GM12878 (cell line): ENCODE measurements around the gene NAAA. TPM values are rescaled to one million over a fixed set of nuclear protein-coding genes. Genes with fewer than 3 reads are reported as not detected.

ENCODE experiments used
- ATAC-seq: fragments of 200-7000 bp; cut with Tn5 transposase; 3 replicates; pipeline ENCODE4 v1.9.1; 2020; ENCODE audit warnings: mild to moderate bottlenecking, moderate library complexity
- BruUV-seq: library from RNA; stranded (reverse); fragments of 400-500 nt; replicated peaks from 2 replicates; lab custom pipeline; 2021; lab: Mats Ljungman, UMichigan
- CTCF ChIA-PET: fragments of 300-600 bp; sonication (Branson Sonifier 250); formaldehyde crosslinking; extraction: SDS; loops from one replicate; lab custom pipeline; 2021; ENCODE audit warnings: inconsistent platforms; lab: Yijun Ruan, JAX
- POLR2A ChIA-PET: fragments of 350-600 bp; formaldehyde crosslinking; extraction: SDS; loops from one replicate; lab custom pipeline; 2021; ENCODE audit warnings: inconsistent platforms; lab: Charles Lee
- RAD21 ChIA-PET: fragments of 300-600 bp; sonication (Branson Sonifier 250); formaldehyde crosslinking; loops from one replicate; lab custom pipeline; 2023; ENCODE audit warnings: antibody characterized with exemption; ENCODE audit not compliant: unreplicated experiment; lab: Charles Lee
- SMC1A ChIA-PET: fragments of 300-600 bp; sonication (Branson Sonifier 250); formaldehyde crosslinking; loops from one replicate; lab custom pipeline; 2023; ENCODE audit not compliant: unreplicated experiment, uncharacterized antibody; lab: Charles Lee
- DNase-seq: peaks from one replicate; pipeline ENCODE4 v3.0.0-alpha.2; 2011; ENCODE audit warnings: low read depth, low spot score
- FAIRE-seq: peaks from 3 replicates; lab custom pipeline; 2011; peaks lifted over from hg19 to GRCh38; lab: Jason Lieb, UNC
- H2AFZ ChIP-seq: 2 replicates; pipeline ENCODE4 v1.6.0; 2011; ENCODE audit warnings: low read depth, low read length, control low read depth; ENCODE audit not compliant: control insufficient read depth
- H3K27ac ChIP-seq: 2 replicates; pipeline ENCODE4 v1.5.1; 2011; ENCODE audit warnings: control low read depth; ENCODE audit not compliant: control insufficient read depth, insufficient read depth
- H3K27me3 ChIP-seq, 2 experiments: replicated peaks in 1 of 2; 2 replicates each; pipeline versions ENCODE4 v1.6.0 to v1.6.1; 2011; ENCODE audit warnings: low read length in 1 of 2; ENCODE audit not compliant: control insufficient read depth in 2 of 2, insufficient read depth in 2 of 2
- H3K36me3 ChIP-seq, 2 experiments: 2 replicates each; pipeline ENCODE4 v1.5.1; 2011; ENCODE audit warnings: low read length in 1 of 2; ENCODE audit not compliant: control insufficient read depth in 2 of 2, insufficient read depth in 2 of 2
- H3K4me1 ChIP-seq: 2 replicates; pipeline ENCODE4 v1.6.1; 2011; ENCODE audit warnings: mild to moderate bottlenecking, low read length, moderate library complexity, mixed read lengths; ENCODE audit not compliant: control insufficient read depth, insufficient read depth
- H3K4me2 ChIP-seq: 2 replicates; pipeline ENCODE4 v1.6.0; 2011; ENCODE audit warnings: control low read depth; ENCODE audit not compliant: control insufficient read depth, insufficient read depth
- H3K4me3 ChIP-seq: fragments of 200-600 bp; sonication (generic); 2 replicates; pipeline ENCODE4 v1.5.1; 2016
- H3K79me2 ChIP-seq: 2 replicates; pipeline ENCODE4 v1.6.0; 2011; ENCODE audit warnings: low read length; ENCODE audit not compliant: control insufficient read depth, insufficient read depth
- H3K9ac ChIP-seq: 2 replicates; pipeline ENCODE4 v1.8.0; 2011; ENCODE audit warnings: low read length, control low read depth, mixed read lengths; ENCODE audit not compliant: control insufficient read depth, insufficient read depth
- H3K9me3 ChIP-seq: replicated peaks from 3 replicates; pipeline ENCODE4 v1.5.1; 2011; ENCODE audit warnings: mild to moderate bottlenecking, low read length; ENCODE audit not compliant: control insufficient read depth, insufficient read depth
- H4K20me1 ChIP-seq: 2 replicates; pipeline ENCODE4 v1.6.0; 2011; ENCODE audit not compliant: control insufficient read depth, insufficient read depth
- IKZF1 ChIP-seq: fragments of 450-650 bp; conservative IDR thresholded peaks from 2 replicates; pipeline ENCODE4 v1.6.1; 2017; ENCODE audit warnings: antibody characterized with exemption, mild to moderate bottlenecking
- SREBF2 ChIP-seq: IDR thresholded peaks from 2 replicates; pipeline ENCODE4 v1.6.1; 2012; ENCODE audit warnings: mild to moderate bottlenecking, low read length
- STAT3 ChIP-seq: IDR thresholded peaks from 2 replicates; pipeline ENCODE4 v1.6.1; 2011; ENCODE audit warnings: low read depth, low read length, improper control_type of control experiment
- YBX1 ChIP-seq: fragments of 450-650 bp; IDR thresholded peaks from 2 replicates; pipeline ENCODE4 v1.6.1; 2016; ENCODE audit warnings: antibody characterized with exemption
- YY1 ChIP-seq: IDR thresholded peaks from 2 replicates; pipeline ENCODE4 v1.6.1; 2011; ENCODE audit warnings: low read depth, mild to moderate bottlenecking, low read length
- WGBS: methylation state at CpG from one replicate; pipeline ENCODE4 v1.1.6; 2016; ENCODE audit warnings: low lambda C conversion rate; ENCODE audit not compliant: insufficient replicate concordance, insufficient coverage; ENCODE audit errors: missing lambda C conversion rate; 5-methylcytosine and 5-hydroxymethylcytosine counted together
- in situ Hi-C: fragments of 300-500 bp; cut with MboI; formaldehyde crosslinking; loops from 9 replicates; pipeline ENCODE4 v1.14.3; 2018; ENCODE audit warnings: mixed read lengths
- intact Hi-C: fragments of 100-400 bp; cut with micrococcal nuclease; formaldehyde crosslinking; loops from one replicate; pipeline ENCODE4 v1.14.2; 2022; ENCODE audit not compliant: unreplicated experiment
- polyA plus RNA-seq, 11 experiments: library from polyadenylated mRNA; depleted of rRNA in 4 of 11; unstranded in 6 of 11; stranded (reverse) in 5 of 11; fragments of >200 nt; fragmentation: Nextera tagmentation in 4 of 11; fragmentation: Illumina TruSeq in 1 of 11; extraction: Ambion mirVana in 4 of 11; extraction: Trizol in 1 of 11; gene quantifications; 1 replicate in 1 of 11; 2 replicates in 10 of 11; pipeline versions ENCODE4 v1.2.1 to v1.2.3, GENCODE V29; 2011 to 2016; ENCODE audit warnings: inconsistent platforms in 2 of 11, missing spikeins in 2 of 11, low read depth in 1 of 11
- total RNA-seq, 4 experiments: library from RNA; depleted of rRNA in 3 of 4; stranded (reverse); fragments of >200 nt in 3 of 4; fragmentation: Illumina TruSeq in 1 of 4; extraction: Trizol in 1 of 4; gene quantifications; 2 replicates each; pipeline versions ENCODE4 v1.2.1 to v1.2.3, GENCODE V29; 2013 to 2021
- TF ChIP-seq, protein P1 (sequence below): fragments of 450-650 bp; IDR thresholded peaks from 2 replicates; pipeline ENCODE4 v1.6.1; 2017; ENCODE audit warnings: low read depth, mild to moderate bottlenecking, moderate library complexity

NAAA gene
- total and polyA plus RNA-seq, 10 of the 15 experiments (the other 5 are each of a cell fraction or from before 2014, with no cell fraction given), result 0.60 to 4.9 (median 2.6) TPM

DNA sequence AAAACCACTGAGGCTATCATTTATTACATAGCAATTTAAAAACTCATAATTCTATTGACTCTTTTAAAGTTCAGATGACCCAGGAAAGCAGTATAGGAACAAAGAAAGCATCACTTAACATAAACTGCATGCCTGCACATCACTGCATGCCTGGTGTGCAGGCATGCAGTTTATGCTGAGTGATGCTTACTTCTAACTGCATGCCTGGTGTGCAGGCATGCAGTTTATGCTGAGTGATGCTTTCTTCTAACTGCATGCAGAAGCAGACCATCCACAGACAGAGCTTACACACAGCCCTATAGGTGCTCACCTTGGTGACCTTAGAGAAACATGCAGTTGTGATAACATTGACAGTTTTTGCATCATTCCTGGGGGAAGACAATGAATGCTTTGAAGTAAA, 33.0 kb upstream of the NAAA start:
- FAIRE-seq (no peak), DNase-seq (no peak), ATAC-seq (no peak)
- intact Hi-C loops, result no loop called here
- Histone ChIP-seq H3K9ac (no peak overlapping the region), H4K20me1 (no peaks in the 10 kb centered on the region), H3K27ac (no peak overlapping the region), H3K4me1 (no peaks in the 10 kb centered on the region), H3K4me3 (no peak overlapping the region), H3K79me2 (no peaks in the 10 kb centered on the region), H3K27me3 (no peaks in the 10 kb centered on the region), H2AFZ (no peak overlapping the region), H3K4me2 (no peak overlapping the region), H3K36me3 (peaks cover 1 to 32% of the 10 kb centered on the region in 2 experiments), H3K9me3 (no peaks in the 10 kb centered on the region)
- ChIA-PET CTCF (no interaction called here), RAD21 (no interaction called here), POLR2A (no interaction called here), SMC1A (no interaction called here)
- in situ Hi-C loops, result no loop called here
- no TSS peak for BruUV-seq
- TF ChIP-seq IKZF1 (no peak), STAT3 (no peak)

DNA sequence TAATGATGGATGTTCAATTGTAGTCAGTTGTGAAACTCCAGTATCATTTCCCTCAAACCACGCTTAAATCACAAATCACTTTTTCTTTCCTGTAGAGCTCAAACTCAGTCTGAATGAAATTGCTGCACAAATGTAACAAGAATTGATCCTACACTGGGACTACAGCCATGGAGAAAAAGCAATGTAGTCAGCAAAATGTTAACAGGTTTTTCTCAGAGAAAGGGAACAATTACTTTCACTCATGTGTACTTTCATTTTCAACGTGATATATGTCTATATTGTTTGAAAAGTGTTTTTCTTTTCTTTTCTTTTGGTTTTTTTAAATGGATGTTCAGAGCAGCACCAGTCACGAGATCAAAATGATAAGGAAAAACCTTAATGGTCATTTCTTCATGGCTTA, 27.3 kb upstream of the NAAA start:
- in situ Hi-C loops (no loop called here), intact Hi-C loops (no loop called here)
- H3K4me1 ChIP-seq, result no peaks in the 10 kb centered on the region
- H3K4me2 ChIP-seq, result no peak overlapping the region
- no TSS peak for BruUV-seq
- ATAC-seq (no peak), DNase-seq (no peak), FAIRE-seq (no peak)
- peaks cover 8 to 24% of the 10 kb centered on the region in 2 experiments for H3K36me3 ChIP-seq
- H3K79me2 ChIP-seq, result no peaks in the 10 kb centered on the region
- TF ChIP-seq YY1, result no peak
- no peak for TF ChIP-seq YBX1
- no peak for TF ChIP-seq IKZF1
- TF ChIP-seq, protein P1, sequence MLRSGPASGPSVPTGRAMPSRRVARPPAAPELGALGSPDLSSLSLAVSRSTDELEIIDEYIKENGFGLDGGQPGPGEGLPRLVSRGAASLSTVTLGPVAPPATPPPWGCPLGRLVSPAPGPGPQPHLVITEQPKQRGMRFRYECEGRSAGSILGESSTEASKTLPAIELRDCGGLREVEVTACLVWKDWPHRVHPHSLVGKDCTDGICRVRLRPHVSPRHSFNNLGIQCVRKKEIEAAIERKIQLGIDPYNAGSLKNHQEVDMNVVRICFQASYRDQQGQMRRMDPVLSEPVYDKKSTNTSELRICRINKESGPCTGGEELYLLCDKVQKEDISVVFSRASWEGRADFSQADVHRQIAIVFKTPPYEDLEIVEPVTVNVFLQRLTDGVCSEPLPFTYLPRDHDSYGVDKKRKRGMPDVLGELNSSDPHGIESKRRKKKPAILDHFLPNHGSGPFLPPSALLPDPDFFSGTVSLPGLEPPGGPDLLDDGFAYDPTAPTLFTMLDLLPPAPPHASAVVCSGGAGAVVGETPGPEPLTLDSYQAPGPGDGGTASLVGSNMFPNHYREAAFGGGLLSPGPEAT, result no peak
- TF ChIP-seq SREBF2, result no peak
- ChIA-PET SMC1A (no interaction called here), POLR2A (interaction anchor here (0.6 kb wide), 1 partner anchor 563 kb away, joined by 3 read pairs; no protein-coding TSS in a partner anchor), RAD21 (no interaction called here), CTCF (no interaction called here)
- peaks cover 5% of the 10 kb centered on the region; the same call in 2 of the 3 replicates for H3K9me3 ChIP-seq
- no peaks in the 10 kb centered on the region for H4K20me1 ChIP-seq
- H3K27ac ChIP-seq, result no peak overlapping the region
- no peak overlapping the region for H2AFZ ChIP-seq
- no peak overlapping the region for H3K4me3 ChIP-seq
- WGBS, result 96% methylated on average over 3 of the region's 3 CpGs
- H3K27me3 ChIP-seq, result no peaks in the 10 kb centered on the region
- no peak overlapping the region for H3K9ac ChIP-seq
